Measurements from ENCODE around the gene DDIT3. TPM values are rescaled to one million over a fixed set of nuclear protein-coding genes. Genes with fewer than 3 reads are reported as not detected.

DDIT3 gene
- total RNA-seq, 1 experiment from 2014 or later, result 27.4 TPM

- TSS peak; percentile 30 for BruUV-seq (replicated peaks)
- ChIA-PET POLR2A (ENCODE audit: unreplicated experiment) (no interaction called here), CTCF (interaction anchor here (0.6 kb wide), 1 partner anchor 214 kb away, joined by 12 read pairs; no protein-coding TSS in a partner anchor)
- Histone ChIP-seq H3K4me1 (ENCODE audit: insufficient read depth, low read length) (peaks cover 39% of the 10 kb centered on the region), H3K79me2 (ENCODE audit: low read length) (peaks cover 47% of the 10 kb centered on the region), H3K9me3 (ENCODE audit: low read length) (no peaks in the 10 kb centered on the region), H3F3A (ENCODE audit: low read length, unreplicated experiment) (no peaks in the 10 kb centered on the region), H3K4me3 (ENCODE audit: low read length) (peak overlapping the region; percentile 71), H3K9me2 (replicated peaks; ENCODE audit: low read length) (no peaks in the 10 kb centered on the region), H3K4me2 (ENCODE audit: low read length) (peak overlapping the region; percentile 87), H4K20me1 (ENCODE audit: low read length) (peaks cover 21% of the 10 kb centered on the region), H3K9ac (ENCODE audit: low read length) (peak overlapping the region; percentile 75), H3K36me3 (ENCODE audit: low read depth, low read length) (peaks cover 26% of the 10 kb centered on the region), H3K27ac (ENCODE audit: low read length) (peak overlapping the region; percentile 77), H3K27me3 (ENCODE audit: low read length) (no peaks in the 10 kb centered on the region), H2AFZ (ENCODE audit: low read length) (no peak overlapping the region)
- intact Hi-C loops (cut with micrococcal nuclease), result no loop called here
- DNase-seq, result peak; percentile 46
- no peak for TF ChIP-seq EZH2 (IDR thresholded peaks at IDR 0.05; ENCODE audit: low read length, unreplicated experiment)
- TF ChIP-seq, protein P1, sequence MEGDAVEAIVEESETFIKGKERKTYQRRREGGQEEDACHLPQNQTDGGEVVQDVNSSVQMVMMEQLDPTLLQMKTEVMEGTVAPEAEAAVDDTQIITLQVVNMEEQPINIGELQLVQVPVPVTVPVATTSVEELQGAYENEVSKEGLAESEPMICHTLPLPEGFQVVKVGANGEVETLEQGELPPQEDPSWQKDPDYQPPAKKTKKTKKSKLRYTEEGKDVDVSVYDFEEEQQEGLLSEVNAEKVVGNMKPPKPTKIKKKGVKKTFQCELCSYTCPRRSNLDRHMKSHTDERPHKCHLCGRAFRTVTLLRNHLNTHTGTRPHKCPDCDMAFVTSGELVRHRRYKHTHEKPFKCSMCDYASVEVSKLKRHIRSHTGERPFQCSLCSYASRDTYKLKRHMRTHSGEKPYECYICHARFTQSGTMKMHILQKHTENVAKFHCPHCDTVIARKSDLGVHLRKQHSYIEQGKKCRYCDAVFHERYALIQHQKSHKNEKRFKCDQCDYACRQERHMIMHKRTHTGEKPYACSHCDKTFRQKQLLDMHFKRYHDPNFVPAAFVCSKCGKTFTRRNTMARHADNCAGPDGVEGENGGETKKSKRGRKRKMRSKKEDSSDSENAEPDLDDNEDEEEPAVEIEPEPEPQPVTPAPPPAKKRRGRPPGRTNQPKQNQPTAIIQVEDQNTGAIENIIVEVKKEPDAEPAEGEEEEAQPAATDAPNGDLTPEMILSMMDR (conservative IDR thresholded peaks at IDR 0.05; ENCODE audit: low read depth, low read length), result no peak
- no peak for TF ChIP-seq EZH2phosphoT487 (IDR thresholded peaks at IDR 0.05; ENCODE audit: borderline replicate concordance, low read length)
- ATAC-seq, result peak; percentile 1
Observed at GRCh38 chr12:57522887-57523705, 2.8 kb upstream of the DDIT3 start.

GRCh38 chr12:57522011-57522886 is 1.9 kb upstream of the DDIT3 start, which contains the start of gene MBD6:
Gene MBD6 (plus strand): TSS chr12:57522824. CDS start chr12:57524304, 1,480 bp downstream.
- peak within 1 kb of the TSS; percentile 71 for H3K4me3 ChIP-seq (ENCODE audit: low read length)
- no peaks in the 10 kb centered on the region for H3K9me2 ChIP-seq (replicated peaks; ENCODE audit: low read length)
- no TSS peak for BruUV-seq (replicated peaks)
- peak; percentile 41 for ATAC-seq
- H3K4me2 ChIP-seq (ENCODE audit: low read length), result peak within 1 kb of the TSS; percentile 87
- no peaks in the 10 kb centered on the region for H3K27me3 ChIP-seq (ENCODE audit: low read length)
- peaks cover 23% of the 10 kb centered on the region for H4K20me1 ChIP-seq (ENCODE audit: low read length)
- peaks cover 55% of the 10 kb centered on the region for H3K79me2 ChIP-seq (ENCODE audit: low read length)
- H3K4me1 ChIP-seq (ENCODE audit: insufficient read depth, low read length), result peaks cover 42% of the 10 kb centered on the region
- no peaks in the 10 kb centered on the region for H3F3A ChIP-seq (ENCODE audit: low read length, unreplicated experiment)
- peaks cover 22% of the 10 kb centered on the region for H3K36me3 ChIP-seq (ENCODE audit: low read depth, low read length)
- H2AFZ ChIP-seq (ENCODE audit: low read length), result peak within 1 kb of the TSS; percentile 80
- POLR2A ChIA-PET (ENCODE audit: unreplicated experiment), result no interaction called here
- no peaks in the 10 kb centered on the region for H3K9me3 ChIP-seq (ENCODE audit: low read length)
- H3K9ac ChIP-seq (ENCODE audit: low read length), result peak within 1 kb of the TSS; percentile 75
- peak; percentile 84 for DNase-seq
- CTCF ChIA-PET, result no interaction called here
- no peak for TF ChIP-seq EZH2 (IDR thresholded peaks at IDR 0.05; ENCODE audit: low read length, unreplicated experiment)
- TF ChIP-seq EZH2phosphoT487 (IDR thresholded peaks at IDR 0.05; ENCODE audit: borderline replicate concordance, low read length), result no peak
- TF ChIP-seq, protein P1 (conservative IDR thresholded peaks at IDR 0.05; ENCODE audit: low read depth, low read length), result no peak
- peak within 1 kb of the TSS; percentile 77 for H3K27ac ChIP-seq (ENCODE audit: low read length)
- intact Hi-C loops (cut with micrococcal nuclease), result no loop called here

Data from PC-3 (cell line).